HEK293T (cell line): ENCODE results near the gene TP63.

ENCODE experiments used
- ARNT ChIP-seq: fragments of 450-650 bp; IDR thresholded peaks from 2 replicates; pipeline ENCODE4 v1.6.1; 2017; ENCODE audit warnings: mild to moderate bottlenecking
- BHLHE40 ChIP-seq: fragments of 450-650 bp; IDR thresholded peaks from 2 replicates; pipeline ENCODE4 v1.6.1; 2016; ENCODE audit warnings: mild to moderate bottlenecking, moderate library complexity, borderline replicate concordance
- FOXA1 ChIP-seq: fragments of 450-650 bp; IDR thresholded peaks from 2 replicates; pipeline ENCODE4 v1.6.1; 2016; ENCODE audit warnings: mild to moderate bottlenecking
- FOXM1 ChIP-seq: fragments of 450-650 bp; IDR thresholded peaks from 2 replicates; pipeline ENCODE4 v1.6.1; 2017; ENCODE audit warnings: mild to moderate bottlenecking, borderline replicate concordance
- HDGF ChIP-seq: fragments of 450-650 bp; IDR thresholded peaks from 2 replicates; pipeline ENCODE4 v1.6.1; 2017; ENCODE audit warnings: antibody characterized with exemption, borderline replicate concordance
- NFRKB ChIP-seq: fragments of 450-650 bp; IDR thresholded peaks from 2 replicates; pipeline ENCODE4 v1.6.1; 2016; ENCODE audit warnings: mild to moderate bottlenecking, moderate library complexity
- PKNOX1 ChIP-seq: fragments of 450-650 bp; IDR thresholded peaks from 2 replicates; pipeline ENCODE4 v1.6.1; 2016
- SP1 ChIP-seq: fragments of 450-650 bp; IDR thresholded peaks from 2 replicates; pipeline ENCODE4 v1.6.1; 2017
- SUZ12 ChIP-seq: fragments of 450-650 bp; IDR thresholded peaks from 2 replicates; pipeline ENCODE4 v1.6.1; 2016; ENCODE audit warnings: mild to moderate bottlenecking
- TARDBP ChIP-seq: fragments of 450-650 bp; IDR thresholded peaks from 2 replicates; pipeline ENCODE4 v1.6.1; 2016

GRCh38 chr3:189758186-189758585, 127.0 kb downstream of the TP63 start:
- no peak for TF ChIP-seq FOXM1
- TF ChIP-seq FOXA1 = no peak
- TF ChIP-seq PKNOX1 = no peak
- no peak for TF ChIP-seq TARDBP
- TF ChIP-seq NFRKB = no peak
- TF ChIP-seq SP1 = no peak
- no peak for TF ChIP-seq ARNT
- TF ChIP-seq HDGF = no peak
- no peak for TF ChIP-seq BHLHE40
- TF ChIP-seq SUZ12 = no peak
